NCI-H187 (cell line): ENCODE measurements around the gene GIGYF2.
A peak's percentile ranks its signal among the peaks of the same experiment; 100 is the strongest.
"Not testable (repeated sequence)": the region's sequence is repeated elsewhere in the genome, so short reads cannot be mapped to it uniquely, and the experiment has no call there.

Source experiments
- DNase-seq, 2 experiments: peaks; one replicate each; lab custom pipeline; 2025; lab: John Stamatoyannopoulos, UW

GIGYF2 gene

DNA sequence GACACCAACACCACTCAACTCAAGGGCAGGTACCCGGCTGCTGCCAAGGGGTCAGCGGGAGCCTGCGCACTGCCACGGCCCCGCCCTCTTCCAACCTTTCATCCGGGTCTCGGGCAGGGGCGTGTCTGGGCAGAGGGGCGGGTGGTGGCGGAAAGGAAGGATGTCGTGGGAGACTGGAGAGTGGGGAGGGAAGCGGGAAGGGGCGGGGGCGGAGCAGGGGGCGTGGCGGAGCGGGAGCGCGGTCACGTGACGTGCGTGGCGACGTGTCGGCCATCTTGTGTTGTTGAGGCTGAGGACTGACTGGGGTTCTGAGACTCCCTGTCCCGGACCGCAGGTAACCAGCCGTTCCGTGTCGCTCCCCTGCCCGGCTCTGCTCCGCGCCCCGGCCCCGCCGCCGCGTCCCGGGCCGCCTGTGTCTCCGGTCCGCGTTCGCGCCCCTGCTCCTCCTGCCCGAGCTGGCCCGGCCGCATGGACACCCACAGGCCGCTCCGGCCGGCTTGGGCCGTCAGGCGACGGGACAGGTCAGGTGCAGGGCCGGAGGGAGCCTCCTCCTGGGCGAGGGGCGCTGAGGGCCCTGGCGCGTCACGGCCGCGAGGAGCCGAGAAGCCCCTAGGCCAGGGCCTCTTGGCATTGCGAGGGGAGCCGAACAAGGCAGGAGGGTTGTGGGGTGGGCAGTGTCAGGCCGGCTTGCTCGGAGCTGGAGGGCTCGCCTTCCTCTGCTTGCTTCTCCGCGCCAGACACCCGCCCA, at the start of gene GIGYF2:
GIGYF2 (plus strand) TSS at position 273 of the 748 bp plus-strand sequence. CDS start 37,867 bp downstream, outside the sequence.
- DNase-seq, result peak; percentile 72 to 87

DNA sequence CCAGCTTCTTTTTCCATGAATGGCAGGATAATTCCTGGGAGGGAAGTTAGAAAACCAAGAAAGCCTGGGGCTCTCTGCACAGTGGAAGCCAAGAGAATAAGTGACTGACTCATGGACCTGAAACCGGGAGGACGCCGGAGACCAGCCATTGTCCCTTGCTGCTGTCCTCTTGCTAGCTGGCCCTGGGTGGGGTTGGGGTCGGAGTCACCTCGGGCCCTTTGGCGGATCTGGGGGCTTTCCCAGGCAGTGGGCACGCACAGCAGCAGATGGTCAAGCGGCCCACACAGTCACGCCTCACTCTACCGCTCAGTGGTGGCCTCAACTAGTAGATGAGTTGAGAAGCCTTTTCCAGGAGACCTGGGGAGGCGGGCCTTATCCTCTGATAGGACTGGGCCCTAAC, 48.1 kb upstream of the GIGYF2 start:
- DNase-seq, result no peak

GRCh38 chr2:232652505-232652851, 44.7 kb upstream of the GIGYF2 start:
- no peak for DNase-seq

GRCh38 chr2:232653441-232653840, 43.7 kb upstream of the GIGYF2 start:
- DNase-seq, result no peak

DNA sequence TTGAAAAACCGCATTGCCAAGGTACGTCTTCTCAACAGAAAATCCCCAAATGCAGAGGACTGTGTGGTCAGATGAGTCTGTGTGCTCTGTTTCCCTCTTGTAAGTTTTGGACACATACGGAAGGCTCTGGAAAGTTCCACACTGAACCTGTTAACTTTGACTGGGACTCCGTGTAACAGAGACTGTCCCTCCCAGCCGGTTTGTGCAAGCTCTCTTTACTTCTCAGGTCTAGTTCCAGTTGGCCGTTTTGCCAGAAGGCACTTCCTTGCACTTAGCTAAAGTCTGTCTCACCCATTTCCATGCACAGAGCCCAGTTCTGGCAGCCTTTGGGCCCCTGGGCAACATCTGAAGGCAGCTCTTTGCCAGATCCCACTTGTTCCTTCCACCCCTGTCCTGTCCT, 41.7 kb upstream of the GIGYF2 start:
- no peak for DNase-seq

DNA sequence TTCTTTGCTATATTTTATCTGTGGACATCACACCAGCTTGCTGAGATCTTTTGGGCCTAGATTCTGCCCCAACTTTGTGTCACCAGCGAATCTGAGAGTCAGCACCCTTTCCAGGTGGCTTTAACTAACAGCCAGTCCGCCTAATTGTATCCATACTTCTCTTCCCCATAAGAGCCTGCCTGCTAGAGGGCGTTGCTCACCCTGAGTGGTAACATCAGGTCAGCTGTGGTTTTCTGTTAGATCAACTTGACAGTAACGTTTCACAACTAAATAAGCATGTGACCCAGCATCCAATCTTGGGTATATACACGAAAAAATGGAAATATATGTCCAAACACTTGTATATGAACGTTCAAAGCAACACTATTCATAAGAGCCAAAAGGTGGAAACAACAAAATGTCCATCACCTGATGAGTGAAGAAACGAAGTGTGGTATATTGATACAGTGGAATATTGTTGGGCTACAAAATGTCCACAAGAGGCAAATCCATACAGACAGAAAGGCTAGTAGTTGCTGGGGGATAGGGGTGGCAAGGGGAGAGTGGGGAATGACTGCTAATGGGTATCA, 38.8 kb upstream of the GIGYF2 start:
- DNase-seq, result no peak

DNA sequence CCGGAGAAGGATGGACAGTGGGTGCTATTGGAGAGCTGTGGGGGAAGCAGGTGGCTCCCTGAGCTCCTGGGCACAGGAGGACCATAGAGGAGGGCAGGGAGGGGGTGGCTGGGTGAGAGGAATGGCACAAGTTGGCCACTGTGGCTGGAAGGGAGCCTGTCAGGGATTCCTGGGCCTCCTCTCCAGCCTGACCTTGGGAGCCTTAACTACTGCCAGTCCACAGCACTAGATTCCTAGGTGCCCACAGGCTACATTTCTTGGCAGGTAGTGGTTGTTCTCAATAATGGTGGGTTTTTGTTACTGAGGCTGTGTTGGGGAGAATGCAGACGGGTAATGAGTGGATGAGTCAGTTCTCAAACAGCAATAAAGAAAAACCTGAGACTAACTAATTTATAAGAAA, 37.8 kb upstream of the GIGYF2 start:
- no peak for DNase-seq

- DNase-seq, result no peak
Observed at GRCh38 chr2:232662486-232663260, 34.5 kb upstream of the GIGYF2 start.

GRCh38 chr2:232666051-232666805, 30.9 kb upstream of the GIGYF2 start:
- DNase-seq, result no peak

DNA sequence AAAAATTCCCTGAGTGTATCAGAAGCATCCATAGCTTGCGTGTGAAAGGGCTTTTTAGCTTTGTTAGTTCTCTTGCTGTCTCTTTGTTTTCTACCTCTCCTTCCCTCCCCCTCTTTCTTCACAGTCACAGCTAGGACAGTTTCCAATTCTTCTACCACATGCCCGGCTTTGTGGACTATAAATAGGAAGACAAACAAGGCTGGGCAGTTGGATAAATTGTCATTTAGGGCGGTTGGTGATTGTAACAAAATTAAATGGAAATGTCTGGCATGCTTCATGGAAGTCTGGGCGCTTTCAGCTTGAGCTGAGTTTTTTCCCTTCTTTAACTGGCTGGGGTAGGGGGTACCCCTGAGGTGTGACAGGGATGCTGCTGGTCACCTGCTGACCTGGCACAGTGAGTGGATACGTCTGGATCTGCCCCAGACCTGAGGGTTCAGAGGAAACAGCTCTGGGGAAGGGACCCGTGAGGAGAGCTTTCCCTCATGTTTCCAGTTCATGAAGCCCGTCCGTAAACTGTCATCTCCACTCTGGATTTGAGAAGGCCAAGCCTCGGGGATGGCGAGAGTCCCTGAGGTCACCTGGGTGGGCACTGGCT, 29.0 kb upstream of the GIGYF2 start:
- DNase-seq, result no peak

DNA sequence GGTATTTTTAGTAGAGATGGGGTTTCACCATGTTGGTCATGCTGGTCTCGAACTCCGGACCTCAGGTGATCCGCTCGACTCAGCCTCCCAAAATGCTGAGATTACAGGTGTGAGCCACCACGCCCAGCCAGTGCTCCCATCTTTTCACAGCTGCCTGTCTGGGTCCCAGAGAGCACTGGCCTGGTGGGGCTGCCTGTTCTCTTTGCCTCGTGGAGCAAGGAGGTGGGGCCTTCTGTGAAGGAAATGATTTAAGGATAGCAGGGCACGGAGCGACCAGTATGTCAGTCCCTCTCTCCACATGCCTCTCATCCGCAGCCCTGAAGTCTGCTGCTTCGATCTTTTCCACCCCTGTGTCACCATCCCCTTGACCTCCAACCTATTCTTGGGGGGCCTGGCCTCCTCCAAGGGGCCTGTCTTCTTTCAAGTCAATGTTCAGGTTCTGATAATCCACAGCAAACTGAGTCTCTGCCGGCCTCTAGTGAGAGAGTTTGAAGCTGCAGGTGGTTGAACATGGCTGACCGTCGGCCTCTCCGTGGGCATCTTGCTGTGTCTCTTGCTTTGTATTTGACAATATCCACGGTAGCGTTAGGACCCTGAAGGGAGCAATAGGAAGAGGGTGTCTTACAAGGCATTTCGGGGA, 28.2 kb upstream of the GIGYF2 start:
- DNase-seq, result no peak

DNA sequence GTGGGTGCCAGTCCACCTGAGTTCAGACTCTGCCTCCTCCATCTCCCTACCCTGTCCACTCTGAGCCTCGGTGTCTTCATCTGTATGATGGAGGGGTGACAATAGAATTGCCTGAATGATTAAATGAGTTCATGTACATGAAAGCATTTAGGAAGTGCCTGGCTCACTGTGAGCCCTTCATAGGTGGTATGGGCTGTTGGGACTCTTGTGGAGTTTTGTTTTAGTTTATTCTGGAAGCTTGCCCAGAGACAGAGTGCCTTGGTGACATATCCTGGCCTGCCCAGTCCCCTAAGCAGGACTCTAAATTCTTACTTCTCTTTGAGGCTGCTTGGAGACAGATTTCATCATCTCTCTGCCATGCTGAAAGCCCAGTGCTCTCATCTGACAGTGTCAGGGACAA, 24.5 kb upstream of the GIGYF2 start:
- DNase-seq, result no peak

DNA sequence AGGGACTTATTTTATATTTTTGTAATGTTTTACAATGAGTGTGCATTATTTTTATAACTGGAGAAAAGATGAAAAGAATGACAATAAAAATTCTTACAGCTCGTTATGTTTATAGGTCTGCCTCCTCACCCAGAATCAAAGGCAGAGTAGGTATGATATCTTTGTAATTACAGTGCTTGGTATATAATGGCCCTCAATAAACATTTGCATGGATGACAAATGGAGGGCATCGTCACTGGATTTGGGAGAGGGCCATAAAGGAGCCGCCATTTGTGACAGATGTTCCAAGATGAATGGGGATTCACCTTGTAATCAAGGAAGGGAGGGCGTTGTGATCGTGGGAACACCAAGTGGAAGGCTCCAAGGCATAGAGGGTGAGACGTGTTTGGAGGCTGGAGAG, 22.6 kb upstream of the GIGYF2 start:
- no peak for DNase-seq

- DNase-seq, result no peak
Observed at GRCh38 chr2:232675381-232675780, 21.8 kb upstream of the GIGYF2 start.

GRCh38 chr2:232680006-232680405, 17.1 kb upstream of the GIGYF2 start:
- no peak for DNase-seq

DNA sequence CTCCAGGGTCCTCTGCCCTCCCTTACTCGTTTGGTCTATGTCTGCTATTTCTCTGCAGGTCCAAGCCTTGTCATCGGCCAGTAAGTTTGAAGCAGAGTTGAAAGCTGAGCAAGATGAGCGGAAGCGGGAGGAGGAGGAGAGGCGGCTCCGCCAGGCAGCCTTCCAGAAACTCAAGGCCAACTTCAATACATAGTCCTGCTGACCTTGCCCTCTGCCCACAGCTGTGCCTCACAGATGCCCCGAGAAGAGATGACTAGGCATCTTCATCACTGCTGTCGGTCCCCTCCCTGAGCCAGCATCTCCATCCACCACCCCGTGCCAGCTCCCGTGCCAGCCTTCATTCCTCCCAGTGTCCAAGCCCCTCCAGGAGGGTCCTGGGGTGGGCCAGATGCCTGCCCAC, 15.6 kb upstream of the GIGYF2 start:
- DNase-seq, result no peak

DNA sequence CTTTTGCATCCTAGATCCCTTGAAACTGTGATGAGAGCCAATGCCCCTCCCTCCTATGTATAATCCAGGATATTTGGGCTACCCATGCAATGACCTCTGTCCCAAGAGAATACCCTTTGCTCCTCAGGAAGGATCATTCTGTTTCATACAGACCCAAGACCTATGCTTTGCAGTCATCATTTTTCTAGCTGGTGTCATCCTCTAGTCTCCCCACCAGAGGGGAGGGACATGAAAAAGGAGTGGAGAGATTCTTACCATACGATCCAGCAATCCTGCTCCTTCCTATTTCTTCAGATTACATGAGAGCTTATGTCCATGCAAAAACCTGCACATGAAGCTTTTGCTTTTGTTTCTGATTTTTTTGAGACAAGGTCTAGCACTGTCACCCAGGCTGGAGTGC, 13.8 kb upstream of the GIGYF2 start:
- DNase-seq, result no peak

DNA sequence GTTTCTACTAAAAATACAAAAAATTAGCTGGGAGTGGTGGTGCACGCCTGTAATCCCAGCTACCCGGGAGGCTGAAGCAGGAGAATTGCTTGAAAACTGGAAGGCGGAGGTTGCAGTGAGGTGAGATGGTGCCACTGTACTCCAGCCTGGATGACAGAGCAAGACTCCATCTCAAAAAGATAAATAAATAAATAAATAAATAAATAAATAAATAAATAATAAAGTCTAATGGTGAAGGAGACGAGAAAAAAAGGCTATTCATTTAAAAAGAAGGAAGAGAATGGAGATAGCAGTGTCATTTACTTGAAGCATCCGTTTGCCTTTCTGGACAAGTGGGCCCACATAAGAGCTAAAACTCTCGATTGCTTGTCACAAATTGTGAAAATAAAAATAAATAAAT, 11.7 kb upstream of the GIGYF2 start:
- not testable (repeated sequence) for DNase-seq

- DNase-seq, result no peak
Observed at GRCh38 chr2:232687382-232688160, 9.6 kb upstream of the GIGYF2 start.

DNA sequence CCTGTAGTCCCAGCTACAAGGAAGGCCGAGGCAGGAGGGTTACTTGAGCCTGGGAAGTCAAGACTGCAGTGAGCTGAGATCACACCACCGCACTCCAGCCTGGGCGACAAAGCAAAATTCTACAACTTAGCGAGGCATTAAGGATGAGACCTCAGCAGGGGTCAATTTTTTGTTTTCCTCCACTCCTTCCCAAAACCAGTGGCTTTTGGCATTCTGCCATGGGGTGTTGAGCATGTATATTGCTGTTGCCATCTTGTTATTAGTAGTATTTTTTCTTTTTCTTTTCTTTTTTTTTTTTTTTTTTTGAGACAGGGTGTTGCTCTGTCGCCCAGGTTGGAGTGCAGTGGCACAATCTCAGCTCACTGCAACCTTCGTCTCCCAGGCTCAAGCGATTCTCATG, 8.9 kb upstream of the GIGYF2 start:
- no peak for DNase-seq
